ENCODE results near the gene NSMCE4A. TPM values are rescaled to one million over a fixed set of nuclear protein-coding genes. Genes with fewer than 3 reads are reported as not detected.

Gene NSMCE4A
- total and polyA plus RNA-seq, 9 of the 15 experiments (the other 6 are each of a cell fraction or from before 2014, with no cell fraction given): 8.4 to 88.5 (median 46.4) TPM

DNA sequence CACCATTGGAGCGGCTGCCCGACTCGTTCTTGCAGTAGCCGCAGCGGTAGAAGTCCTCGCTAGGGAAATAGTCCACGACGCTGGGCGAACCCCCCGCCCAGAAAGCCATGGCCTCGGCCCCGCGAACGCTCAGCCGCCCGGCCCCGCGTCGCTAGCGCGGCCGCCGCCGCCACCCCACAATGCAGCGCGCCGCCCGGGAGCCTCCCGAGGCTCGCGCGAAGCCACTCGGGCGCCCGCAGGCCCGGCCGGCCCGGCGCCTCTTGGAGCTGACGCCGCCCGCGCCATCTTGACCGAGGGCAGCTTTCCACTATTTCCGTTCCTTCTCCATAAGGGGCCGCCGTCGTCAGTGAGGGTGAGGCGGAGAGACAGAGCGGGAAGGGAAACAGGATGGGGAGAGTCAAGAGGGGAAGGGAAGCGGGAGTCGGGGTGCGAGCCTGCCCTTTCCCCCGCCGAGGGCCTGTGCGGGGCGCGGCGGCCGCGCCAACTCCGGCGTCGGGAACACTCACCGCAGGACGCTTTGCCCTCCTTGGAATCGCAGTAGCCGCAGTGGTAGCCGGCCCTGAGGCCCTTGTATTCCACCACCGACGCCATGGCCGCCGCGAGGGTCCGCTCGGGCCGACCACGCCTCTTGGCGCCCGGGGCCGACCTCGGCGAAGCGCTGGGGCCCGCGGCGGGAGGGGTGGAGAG is 47.0 kb downstream of the NSMCE4A start, which contains the start of gene ATE1 (continued):
- TF ChIP-seq ZNF644 (tag; IDR thresholded peaks at IDR 0.05; ENCODE audit: low read depth) (no peak), NBN (IDR thresholded peaks at IDR 0.05; ENCODE audit: low read depth) (no peak), POLR2AphosphoS5 (IDR thresholded peaks at IDR 0.05; ENCODE audit: control insufficient read depth, insufficient read depth, low read depth, low read length) (peak; percentile 80), GABPA (tag; conservative IDR thresholded peaks at IDR 0.05; ENCODE audit: low read depth) (peak; percentile 93), TCF3 (CRISPR knock-in tag; IDR thresholded peaks at IDR 0.05) (no peak), ZNF354B (CRISPR knock-in tag; IDR thresholded peaks at IDR 0.05) (no peak), ZNF584 (CRISPR knock-in tag; IDR thresholded peaks at IDR 0.05; ENCODE audit: low read depth) (peak; percentile 71; the same call in 1 of the 2 replicates), PHB (CRISPR knock-in tag; IDR thresholded peaks at IDR 0.05) (no peak), TAF7 (tag; IDR thresholded peaks at IDR 0.05) (peak; percentile 43), ZKSCAN3 (CRISPR knock-in tag; IDR thresholded peaks at IDR 0.05) (no peak), ELF1 (tag; IDR thresholded peaks at IDR 0.05) (0 out of 2 replicates have a peak, but pooled peaks have one; percentile 9), ELF4 (CRISPR knock-in tag; IDR thresholded peaks at IDR 0.05) (no peak), CBFB (CRISPR knock-in tag; IDR thresholded peaks at IDR 0.05) (no peak), CBFA2T3 (IDR thresholded peaks at IDR 0.05) (0 out of 2 replicates have a peak, but pooled peaks have one; percentile 4), ESRRA (IDR thresholded peaks at IDR 0.05; ENCODE audit: borderline replicate concordance, low read depth) (no peak), ATF7 (IDR thresholded peaks at IDR 0.05) (0 out of 2 replicates have a peak, but pooled peaks have one; percentile 32), NFATC3 (IDR thresholded peaks at IDR 0.05) (no peak), ZMIZ1 (IDR thresholded peaks at IDR 0.05; ENCODE audit: low read depth in 2 of 2, low read length in 2 of 2) (0 out of 4 replicates have a peak, but pooled peaks of 1 of the 2 experiments have one; percentile 16), ADNP (tag; IDR thresholded peaks at IDR 0.05) (no peak), ZBTB33 (CRISPR knock-in tag; IDR thresholded peaks at IDR 0.05) (0 out of 2 replicates have a peak, but pooled peaks have one; percentile 15)
- TF ChIP-seq, protein P1, sequence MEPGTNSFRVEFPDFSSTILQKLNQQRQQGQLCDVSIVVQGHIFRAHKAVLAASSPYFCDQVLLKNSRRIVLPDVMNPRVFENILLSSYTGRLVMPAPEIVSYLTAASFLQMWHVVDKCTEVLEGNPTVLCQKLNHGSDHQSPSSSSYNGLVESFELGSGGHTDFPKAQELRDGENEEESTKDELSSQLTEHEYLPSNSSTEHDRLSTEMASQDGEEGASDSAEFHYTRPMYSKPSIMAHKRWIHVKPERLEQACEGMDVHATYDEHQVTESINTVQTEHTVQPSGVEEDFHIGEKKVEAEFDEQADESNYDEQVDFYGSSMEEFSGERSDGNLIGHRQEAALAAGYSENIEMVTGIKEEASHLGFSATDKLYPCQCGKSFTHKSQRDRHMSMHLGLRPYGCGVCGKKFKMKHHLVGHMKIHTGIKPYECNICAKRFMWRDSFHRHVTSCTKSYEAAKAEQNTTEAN (CRISPR knock-in tag; IDR thresholded peaks at IDR 0.05): no peak
- TF ChIP-seq, protein P2, sequence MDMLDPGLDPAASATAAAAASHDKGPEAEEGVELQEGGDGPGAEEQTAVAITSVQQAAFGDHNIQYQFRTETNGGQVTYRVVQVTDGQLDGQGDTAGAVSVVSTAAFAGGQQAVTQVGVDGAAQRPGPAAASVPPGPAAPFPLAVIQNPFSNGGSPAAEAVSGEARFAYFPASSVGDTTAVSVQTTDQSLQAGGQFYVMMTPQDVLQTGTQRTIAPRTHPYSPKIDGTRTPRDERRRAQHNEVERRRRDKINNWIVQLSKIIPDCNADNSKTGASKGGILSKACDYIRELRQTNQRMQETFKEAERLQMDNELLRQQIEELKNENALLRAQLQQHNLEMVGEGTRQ (CRISPR knock-in tag; IDR thresholded peaks at IDR 0.05): no peak

Data from K562 (cell line).